ENCODE data around the gene PPP1R3F.
"Not testable (repeated sequence)": the region's sequence is repeated elsewhere in the genome, so short reads cannot be mapped to it uniquely, and the experiment has no call there.

PPP1R3F gene

DNA sequence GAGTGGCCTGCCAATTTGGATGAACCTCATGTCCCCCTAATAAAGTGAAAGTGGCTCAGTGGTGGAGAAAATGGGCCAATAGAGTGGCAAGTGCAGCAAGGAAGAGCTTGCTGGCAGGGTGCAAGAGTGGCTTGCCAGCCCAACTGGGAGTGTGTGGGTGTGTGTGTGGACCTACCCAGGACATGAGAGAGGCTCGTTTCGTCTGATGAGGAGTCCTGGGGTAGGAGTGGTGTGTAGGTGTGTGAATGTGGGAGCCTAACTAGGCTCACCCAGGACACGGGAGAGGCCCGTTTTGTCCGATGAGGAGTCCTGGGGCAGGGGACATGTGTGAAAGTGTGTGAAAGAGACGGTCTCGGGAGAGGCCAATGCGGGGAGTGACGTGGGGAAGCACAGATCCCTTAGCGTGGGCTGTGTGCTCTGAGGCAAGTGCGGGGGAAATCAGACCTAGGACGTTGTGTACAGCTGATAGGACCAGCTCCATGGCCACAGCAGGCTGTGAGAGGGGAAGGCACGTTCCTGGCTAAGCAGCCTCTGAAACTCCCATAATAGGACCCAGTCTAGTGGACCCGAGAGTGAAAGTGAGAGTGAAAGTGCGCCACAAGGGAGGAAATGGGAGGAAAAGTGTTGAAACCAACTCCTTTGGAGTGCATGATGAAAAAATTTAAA, 39.1 kb downstream of the PPP1R3F start:
- no peak overlapping the region for H3K9ac ChIP-seq (ENCODE audit: low read length)
- peak overlapping the region; percentile 50 for H3K27ac ChIP-seq (ENCODE audit: low read depth, low read length)
- no peaks in the 10 kb centered on the region for H3K36me3 ChIP-seq (ENCODE audit: control insufficient read depth, insufficient read depth, low read length)
- H3K4me3 ChIP-seq (ENCODE audit: low read length) = peak overlapping the region; percentile 55
- no peaks in the 10 kb centered on the region for H3K4me1 ChIP-seq (ENCODE audit: control insufficient read depth, insufficient read depth, low read length)
- no peaks in the 10 kb centered on the region for H3K27me3 ChIP-seq (ENCODE audit: control insufficient read depth, insufficient read depth, low read length)

DNA sequence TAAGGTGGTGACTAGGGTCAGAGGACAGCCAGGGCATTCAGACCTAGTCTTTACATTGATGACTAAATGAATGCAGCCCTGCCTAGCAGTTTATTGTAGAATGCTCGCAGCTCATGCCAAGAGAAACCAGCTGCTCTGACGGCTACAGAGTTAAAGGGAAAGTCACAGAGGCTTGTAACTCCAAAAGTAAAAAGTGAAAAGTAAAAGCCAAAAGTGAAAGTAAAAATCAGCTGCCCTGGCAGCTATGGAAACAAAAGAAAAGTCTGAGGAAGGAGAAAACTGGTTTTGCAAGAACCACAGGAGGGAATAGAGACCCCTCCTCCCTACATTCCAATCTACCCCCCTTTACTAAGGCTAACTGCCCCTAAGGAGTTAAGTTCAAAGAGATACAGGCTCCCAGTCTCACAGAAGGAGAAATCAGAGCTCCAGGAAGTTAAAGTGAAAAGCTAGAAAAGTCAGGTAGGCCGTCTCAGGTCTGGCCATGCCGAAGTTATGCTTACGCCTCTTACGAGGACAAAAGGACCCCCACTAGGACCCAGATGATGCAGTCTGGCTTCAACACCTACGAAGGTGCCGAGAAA, 39.9 kb downstream of the PPP1R3F start:
- H3K27me3 ChIP-seq (ENCODE audit: control insufficient read depth, insufficient read depth, low read length) = no peaks in the 10 kb centered on the region
- H3K36me3 ChIP-seq (ENCODE audit: control insufficient read depth, insufficient read depth, low read length) = no peaks in the 10 kb centered on the region
- H3K4me3 ChIP-seq (ENCODE audit: low read length) = peak overlapping the region; percentile 55
- H3K27ac ChIP-seq (ENCODE audit: low read depth, low read length) = peak overlapping the region; percentile 50
- no peak overlapping the region for H3K9ac ChIP-seq (ENCODE audit: low read length)
- H3K4me1 ChIP-seq (ENCODE audit: control insufficient read depth, insufficient read depth, low read length) = no peaks in the 10 kb centered on the region

DNA sequence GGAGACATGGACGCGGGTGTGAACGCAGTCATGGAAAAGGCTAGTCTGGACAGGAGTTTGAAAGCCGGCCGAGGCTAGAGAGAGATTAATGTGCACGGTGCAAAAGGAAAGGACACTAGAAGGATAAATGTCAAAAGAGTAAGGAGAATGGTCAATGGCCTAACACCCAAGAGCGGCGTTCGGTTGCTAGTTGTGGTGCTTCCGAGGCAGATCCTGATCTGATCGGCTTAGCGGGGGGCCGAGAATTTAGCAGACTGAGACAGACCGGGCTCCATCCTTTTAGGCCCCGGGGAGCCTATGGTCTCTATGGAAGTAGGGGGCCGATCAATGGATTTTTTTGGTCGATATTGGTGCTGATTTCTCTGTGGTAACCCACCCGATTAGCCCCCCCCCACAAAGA, 40.8 kb downstream of the PPP1R3F start:
- Histone ChIP-seq H3K4me1 (ENCODE audit: control insufficient read depth, insufficient read depth, low read length) (no peaks in the 10 kb centered on the region), H3K27me3 (ENCODE audit: control insufficient read depth, insufficient read depth, low read length) (no peaks in the 10 kb centered on the region), H3K9ac (ENCODE audit: low read length) (no peak overlapping the region), H3K4me3 (ENCODE audit: low read length) (no peak overlapping the region), H3K36me3 (ENCODE audit: control insufficient read depth, insufficient read depth, low read length) (no peaks in the 10 kb centered on the region), H3K27ac (ENCODE audit: low read depth, low read length) (no peak overlapping the region)

DNA sequence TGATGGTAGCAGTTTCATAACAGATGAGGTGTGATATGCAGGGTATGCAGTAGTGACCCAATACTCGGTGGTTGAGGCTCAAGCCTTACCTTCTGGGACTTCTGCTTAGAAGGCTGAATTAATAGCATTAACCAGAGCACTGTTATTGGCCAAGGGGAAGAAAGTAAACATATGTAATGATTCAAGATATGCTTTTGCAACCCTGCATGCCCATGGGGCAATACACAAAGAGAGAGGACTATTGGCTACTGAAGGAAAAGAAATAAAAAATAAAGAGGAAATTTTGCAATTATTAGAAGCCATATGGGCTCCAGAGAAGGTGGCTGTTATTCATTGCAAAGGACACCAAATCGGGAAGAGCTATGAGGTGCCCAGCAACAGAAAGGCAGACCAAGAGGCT, 42.6 kb downstream of the PPP1R3F start:
- no peaks in the 10 kb centered on the region for H3K36me3 ChIP-seq (ENCODE audit: control insufficient read depth, insufficient read depth, low read length)
- H3K27ac ChIP-seq (ENCODE audit: low read depth, low read length) = no peak overlapping the region
- no peaks in the 10 kb centered on the region for H3K27me3 ChIP-seq (ENCODE audit: control insufficient read depth, insufficient read depth, low read length)
- H3K4me1 ChIP-seq (ENCODE audit: control insufficient read depth, insufficient read depth, low read length) = no peaks in the 10 kb centered on the region
- H3K4me3 ChIP-seq (ENCODE audit: low read length) = no peak overlapping the region
- no peak overlapping the region for H3K9ac ChIP-seq (ENCODE audit: low read length)

DNA sequence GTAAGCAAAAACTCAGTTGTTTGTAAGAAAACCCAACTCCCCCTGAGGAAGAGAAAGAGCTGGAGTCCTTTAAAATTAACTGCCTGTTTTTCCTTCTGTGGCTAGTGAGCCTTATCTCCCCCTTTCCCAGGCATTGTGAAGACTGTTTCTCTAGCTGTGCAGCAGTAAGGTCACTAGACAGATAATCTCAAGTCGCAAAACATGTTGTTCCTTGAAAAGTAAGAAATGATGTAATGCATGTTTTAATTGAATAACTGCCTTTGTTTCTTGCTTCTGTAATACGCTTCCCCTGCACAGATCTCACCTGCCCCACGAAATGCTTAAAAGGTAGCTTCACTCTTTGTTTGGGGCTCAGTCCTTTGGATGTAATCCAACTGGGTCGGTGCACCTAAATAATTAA, 46.5 kb downstream of the PPP1R3F start:
- H3K4me3 ChIP-seq (ENCODE audit: low read length) = no peak overlapping the region
- no peaks in the 10 kb centered on the region for H3K4me1 ChIP-seq (ENCODE audit: control insufficient read depth, insufficient read depth, low read length)
- H3K9ac ChIP-seq (ENCODE audit: low read length) = no peak overlapping the region
- no peak overlapping the region for H3K27ac ChIP-seq (ENCODE audit: low read depth, low read length)
- no peaks in the 10 kb centered on the region for H3K27me3 ChIP-seq (ENCODE audit: control insufficient read depth, insufficient read depth, low read length)
- no peaks in the 10 kb centered on the region for H3K36me3 ChIP-seq (ENCODE audit: control insufficient read depth, insufficient read depth, low read length)

DNA sequence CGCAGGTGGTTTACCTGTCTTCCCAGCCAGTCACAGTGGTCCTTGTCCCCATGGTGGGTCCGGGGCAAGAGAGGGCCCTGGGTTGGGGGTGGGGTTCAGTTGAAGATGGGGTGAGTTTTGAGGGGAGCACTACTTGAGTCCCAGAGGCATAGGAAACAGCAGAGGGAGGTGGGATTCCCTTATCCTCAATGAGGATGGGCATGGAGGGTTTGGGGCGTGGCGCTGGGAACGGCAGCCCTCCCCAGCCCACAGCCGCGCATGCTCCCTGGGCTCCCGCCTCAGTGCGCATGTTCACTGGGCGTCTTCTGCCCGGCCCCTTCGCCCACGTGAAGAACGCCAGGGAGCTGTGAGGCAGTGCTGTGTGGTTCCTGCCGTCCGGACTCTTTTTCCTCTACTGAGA, 52.1 kb downstream of the PPP1R3F start, which contains the start of gene GAGE12J:
GAGE12J (plus strand) TSS at position 301 of the 400 bp plus-strand sequence. CDS start 1,157 bp downstream, outside the sequence.
- not testable (repeated sequence) for H3K9ac ChIP-seq (ENCODE audit: low read length); H3K36me3 ChIP-seq (ENCODE audit: control insufficient read depth, insufficient read depth, low read length); H3K4me1 ChIP-seq (ENCODE audit: control insufficient read depth, insufficient read depth, low read length); H3K27me3 ChIP-seq (ENCODE audit: control insufficient read depth, insufficient read depth, low read length); H3K4me3 ChIP-seq (ENCODE audit: low read length); H3K27ac ChIP-seq (ENCODE audit: low read depth, low read length)

DNA sequence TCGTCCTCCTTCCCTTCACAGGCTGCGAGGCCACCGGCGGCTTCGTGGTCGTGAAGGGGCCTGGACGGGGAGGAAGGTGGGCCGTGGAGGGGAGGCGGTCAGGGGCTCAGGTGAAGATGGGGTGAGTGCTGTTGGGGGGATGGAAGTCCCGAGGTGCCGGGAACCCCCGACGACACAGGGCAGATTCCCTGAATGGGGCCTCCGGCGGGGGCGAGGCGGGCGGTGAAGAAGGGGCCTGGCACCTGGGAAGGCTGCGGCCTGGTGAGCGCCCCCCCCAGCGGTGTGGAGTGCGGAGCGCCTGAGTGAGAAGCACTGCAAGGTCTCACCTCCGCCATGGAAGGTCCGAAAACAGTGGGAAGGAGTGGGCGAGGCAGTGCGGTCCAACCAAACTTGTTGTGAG, 52.7 kb downstream of the PPP1R3F start:
- H3K27ac ChIP-seq (ENCODE audit: low read depth, low read length); H3K9ac ChIP-seq (ENCODE audit: low read length); H3K4me3 ChIP-seq (ENCODE audit: low read length); H3K27me3 ChIP-seq (ENCODE audit: control insufficient read depth, insufficient read depth, low read length); H3K36me3 ChIP-seq (ENCODE audit: control insufficient read depth, insufficient read depth, low read length); H3K4me1 ChIP-seq (ENCODE audit: control insufficient read depth, insufficient read depth, low read length): not testable (repeated sequence)

DNA sequence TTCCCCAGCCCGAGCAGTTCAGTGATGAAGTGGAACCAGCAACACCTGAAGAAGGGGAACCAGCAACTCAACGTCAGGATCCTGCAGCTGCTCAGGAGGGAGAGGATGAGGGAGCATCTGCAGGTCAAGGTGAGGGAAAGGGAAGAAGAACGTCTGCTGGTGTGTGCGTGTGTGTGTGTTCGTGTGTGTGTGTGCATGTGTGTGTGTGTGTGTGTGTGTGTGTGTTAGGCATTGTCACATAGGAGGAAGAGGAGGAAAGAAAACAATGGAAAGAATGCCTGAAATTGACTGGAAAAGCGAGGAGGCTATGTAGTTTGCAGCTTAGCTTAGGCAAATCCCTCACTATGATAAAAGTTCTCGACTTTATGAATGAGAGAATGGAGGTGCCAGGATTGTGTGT, 54.1 kb downstream of the PPP1R3F start:
- H3K27me3 ChIP-seq (ENCODE audit: control insufficient read depth, insufficient read depth, low read length); H3K9ac ChIP-seq (ENCODE audit: low read length); H3K4me3 ChIP-seq (ENCODE audit: low read length); H3K36me3 ChIP-seq (ENCODE audit: control insufficient read depth, insufficient read depth, low read length); H3K27ac ChIP-seq (ENCODE audit: low read depth, low read length); H3K4me1 ChIP-seq (ENCODE audit: control insufficient read depth, insufficient read depth, low read length): not testable (repeated sequence)

DNA sequence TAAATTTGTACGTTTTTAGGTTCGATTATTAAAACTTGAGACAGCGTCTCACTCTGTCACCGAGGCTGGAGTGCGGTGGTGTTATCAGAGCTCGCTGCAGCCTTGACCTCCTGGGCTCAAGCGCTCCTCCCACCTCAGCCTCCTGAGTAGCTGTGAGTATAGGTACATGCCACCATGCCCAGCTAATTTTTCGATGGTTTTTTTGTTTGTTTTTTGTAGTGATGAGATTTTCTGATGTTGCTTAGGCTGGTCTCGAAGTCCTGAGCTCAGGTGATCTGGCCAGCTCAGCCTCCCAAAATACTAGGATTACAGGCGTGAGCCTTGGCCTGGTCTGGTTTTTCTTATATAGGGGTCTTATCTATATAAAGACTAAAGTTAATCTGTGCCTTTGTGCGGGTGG, 60.8 kb downstream of the PPP1R3F start:
- not testable (repeated sequence) for H3K4me1 ChIP-seq (ENCODE audit: control insufficient read depth, insufficient read depth, low read length); H3K9ac ChIP-seq (ENCODE audit: low read length); H3K27ac ChIP-seq (ENCODE audit: low read depth, low read length); H3K27me3 ChIP-seq (ENCODE audit: control insufficient read depth, insufficient read depth, low read length); H3K4me3 ChIP-seq (ENCODE audit: low read length); H3K36me3 ChIP-seq (ENCODE audit: control insufficient read depth, insufficient read depth, low read length)

DNA sequence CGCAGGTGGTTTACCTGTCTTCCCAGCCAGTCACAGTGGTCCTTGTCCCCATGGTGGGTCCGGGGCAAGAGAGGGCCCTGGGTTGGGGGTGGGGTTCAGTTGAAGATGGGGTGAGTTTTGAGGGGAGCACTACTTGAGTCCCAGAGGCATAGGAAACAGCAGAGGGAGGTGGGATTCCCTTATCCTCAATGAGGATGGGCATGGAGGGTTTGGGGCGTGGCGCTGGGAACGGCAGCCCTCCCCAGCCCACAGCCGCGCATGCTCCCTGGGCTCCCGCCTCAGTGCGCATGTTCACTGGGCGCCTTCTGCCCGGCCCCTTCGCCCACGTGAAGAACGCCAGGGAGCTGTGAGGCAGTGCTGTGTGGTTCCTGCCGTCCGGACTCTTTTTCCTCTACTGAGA, 61.7 kb downstream of the PPP1R3F start, which contains the start of gene GAGE13:
GAGE13 (plus strand) TSS at position 301 of the 400 bp plus-strand sequence. CDS start 1,156 bp downstream, outside the sequence.
- not testable (repeated sequence) for H3K27ac ChIP-seq (ENCODE audit: low read depth, low read length); H3K4me1 ChIP-seq (ENCODE audit: control insufficient read depth, insufficient read depth, low read length); H3K27me3 ChIP-seq (ENCODE audit: control insufficient read depth, insufficient read depth, low read length); H3K4me3 ChIP-seq (ENCODE audit: low read length); H3K9ac ChIP-seq (ENCODE audit: low read length); H3K36me3 ChIP-seq (ENCODE audit: control insufficient read depth, insufficient read depth, low read length)

DNA sequence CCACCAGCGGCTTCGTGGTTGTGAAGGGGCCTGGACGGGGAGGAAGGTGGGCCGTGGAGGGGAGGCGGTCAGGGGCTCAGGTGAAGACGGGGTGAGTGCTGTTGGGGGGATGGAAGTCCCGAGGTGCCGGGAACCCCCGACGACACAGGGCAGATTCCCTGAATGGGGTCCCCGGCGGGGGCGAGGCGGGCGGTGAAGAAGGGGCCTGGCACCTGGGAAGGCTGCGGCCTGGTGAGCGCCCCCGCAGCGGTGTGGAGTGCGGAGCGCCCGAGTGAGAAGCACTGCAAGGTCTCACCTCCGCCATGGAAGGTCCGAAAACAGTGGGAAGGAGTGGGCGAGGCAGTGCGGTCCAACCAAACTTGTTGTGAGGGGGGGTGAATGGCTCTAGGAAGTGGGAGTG, 62.2 kb downstream of the PPP1R3F start:
- H3K9ac ChIP-seq (ENCODE audit: low read length); H3K27me3 ChIP-seq (ENCODE audit: control insufficient read depth, insufficient read depth, low read length); H3K4me1 ChIP-seq (ENCODE audit: control insufficient read depth, insufficient read depth, low read length); H3K36me3 ChIP-seq (ENCODE audit: control insufficient read depth, insufficient read depth, low read length); H3K27ac ChIP-seq (ENCODE audit: low read depth, low read length); H3K4me3 ChIP-seq (ENCODE audit: low read length): not testable (repeated sequence)

Data from rectal smooth muscle tissue (tissue), 1 donor.